ENCODE measurements around the gene SLC2A11.

DNA sequence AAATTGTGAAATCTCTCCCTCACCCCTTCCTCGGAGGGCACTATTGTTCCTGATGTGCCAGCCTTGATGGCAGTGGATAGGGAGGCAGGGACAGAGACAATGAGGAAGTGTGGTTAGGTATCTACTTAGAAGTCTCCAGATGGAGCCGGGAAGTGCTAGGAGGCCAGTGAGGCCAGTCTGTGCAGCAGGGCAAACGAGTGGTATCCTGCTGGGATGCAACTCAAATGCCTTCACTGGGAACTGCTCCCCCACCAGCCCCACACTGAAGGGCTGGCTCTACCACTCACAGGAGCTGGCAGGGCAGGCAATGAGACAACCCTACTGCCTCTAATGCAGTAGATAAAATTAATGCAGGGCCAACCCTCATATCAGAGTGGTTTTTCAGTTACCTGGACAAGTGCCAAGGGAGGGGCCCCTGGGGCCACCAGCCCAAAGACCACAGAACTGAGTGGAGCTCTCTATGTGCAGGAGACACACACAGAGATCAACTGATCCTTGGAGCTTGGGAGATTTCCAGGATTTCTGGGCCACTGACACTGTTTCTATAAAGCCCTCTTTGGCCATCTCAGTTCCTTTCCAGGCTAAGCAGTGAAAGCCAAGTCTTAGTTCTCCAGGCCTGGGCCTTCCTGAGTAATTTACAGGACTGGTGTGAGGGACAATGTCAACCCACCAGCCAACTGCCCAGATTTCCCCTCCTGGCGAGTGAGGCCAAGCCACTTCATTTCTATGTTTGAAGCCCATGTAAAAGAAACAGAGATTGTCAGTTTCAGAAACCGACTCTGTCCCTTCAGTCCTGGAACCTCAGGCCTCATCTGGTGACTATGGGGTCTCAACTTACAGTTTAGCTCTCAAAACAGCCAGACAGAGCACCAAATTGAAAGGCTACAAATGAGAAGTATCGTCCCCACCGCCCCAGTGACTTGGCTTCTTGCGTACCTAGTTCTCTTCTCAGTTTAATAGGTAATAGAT is 40.6 kb downstream of the SLC2A11 start:
- TF ChIP-seq EZH2 (IDR thresholded peaks at IDR 0.05; ENCODE audit: insufficient read depth, poor library complexity, severe bottlenecking), result no peak
- no peak for TF ChIP-seq EZH2phosphoT487 (IDR thresholded peaks at IDR 0.05; ENCODE audit: insufficient read depth, low read depth)

Measured in GM23248 (cell line).